Trophoblast cell (in vitro differentiated cells and primary cell): Measurements from ENCODE around the gene CUL2.

ENCODE experiments used
- DNase-seq, 2 donors: peaks; one replicate each; pipeline ENCODE4 v3.0.0-alpha.2; 2016
- H2AFZ ChIP-seq: 2 replicates; pipeline ENCODE4 v1.6.1; 2013; ENCODE audit warnings: low read length, moderate library complexity, mild to moderate bottlenecking; ENCODE audit not compliant: insufficient read depth, poor library complexity
- H2AK5ac ChIP-seq: 2 replicates; pipeline ENCODE4 v1.6.1; 2013; ENCODE audit warnings: mild to moderate bottlenecking, low read length
- H2BK120ac ChIP-seq: 2 replicates; pipeline ENCODE4 v1.6.1; 2013; ENCODE audit warnings: low read length, mild to moderate bottlenecking, moderate library complexity; ENCODE audit not compliant: insufficient read depth, poor library complexity
- H2BK12ac ChIP-seq: 2 replicates; pipeline ENCODE4 v1.6.1; 2013; ENCODE audit warnings: mild to moderate bottlenecking, low read length, moderate library complexity
- H2BK5ac ChIP-seq: 2 replicates; pipeline ENCODE4 v1.6.1; 2013; ENCODE audit warnings: low read length, low read depth, moderate library complexity, mild to moderate bottlenecking; ENCODE audit not compliant: poor library complexity
- H3K14ac ChIP-seq: 2 replicates; pipeline ENCODE4 v1.6.1; 2013; ENCODE audit warnings: mild to moderate bottlenecking, low read length
- H3K18ac ChIP-seq: 2 replicates; pipeline ENCODE4 v1.6.1; 2013; ENCODE audit warnings: mild to moderate bottlenecking, low read length
- H3K23ac ChIP-seq: 2 replicates; pipeline ENCODE4 v1.6.1; 2013; ENCODE audit warnings: low read length
- H3K27ac ChIP-seq: 2 replicates; pipeline ENCODE4 v1.5.1; 2013; ENCODE audit warnings: low read depth, mild to moderate bottlenecking, inconsistent platforms, low read length, moderate library complexity
- H3K27me3 ChIP-seq: 2 replicates; pipeline ENCODE4 v1.6.1; 2013; ENCODE audit warnings: inconsistent platforms, mild to moderate bottlenecking, low read length, moderate library complexity; ENCODE audit not compliant: insufficient read depth
- H3K36me3 ChIP-seq, 2 experiments: 1 replicate in 1 of 2; 2 replicates in 1 of 2; pipeline ENCODE4 v1.6.1; 2013; ENCODE audit warnings: low read length in 2 of 2, mild to moderate bottlenecking in 2 of 2, moderate library complexity in 1 of 2; ENCODE audit not compliant: insufficient read depth in 2 of 2, control insufficient read depth in 1 of 2
- H3K4ac ChIP-seq: 2 replicates; pipeline ENCODE4 v1.6.1; 2013; ENCODE audit warnings: low read depth, mild to moderate bottlenecking, low read length, moderate library complexity
- H3K4me1 ChIP-seq, 2 experiments: 1 replicate in 1 of 2; 2 replicates in 1 of 2; pipeline ENCODE4 v1.6.1; 2013; ENCODE audit warnings: low read length in 2 of 2, mild to moderate bottlenecking in 2 of 2, moderate library complexity in 1 of 2; ENCODE audit not compliant: insufficient read depth in 2 of 2, control insufficient read depth in 1 of 2
- H3K4me2 ChIP-seq: 2 replicates; pipeline ENCODE4 v1.6.1; 2013; ENCODE audit warnings: inconsistent platforms, mild to moderate bottlenecking, low read length, moderate library complexity
- H3K4me3 ChIP-seq: 2 replicates; pipeline ENCODE4 v1.5.1; 2013; ENCODE audit warnings: mild to moderate bottlenecking, low read depth, low read length, inconsistent platforms
- H3K79me1 ChIP-seq: one replicate; pipeline ENCODE4 v1.6.1; 2013; ENCODE audit warnings: low read length
- H3K79me2 ChIP-seq: 2 replicates; pipeline ENCODE4 v1.6.1; 2013; ENCODE audit warnings: low read length, mild to moderate bottlenecking; ENCODE audit not compliant: control insufficient read depth, insufficient read depth, poor library complexity
- H3K9ac ChIP-seq: 2 replicates; pipeline ENCODE4 v1.6.1; 2013; ENCODE audit warnings: mild to moderate bottlenecking, low read length
- H3K9me3 ChIP-seq: 2 replicates; pipeline ENCODE4 v1.6.1; 2013; ENCODE audit warnings: low read depth, mild to moderate bottlenecking, control low read depth, inconsistent platforms, low read length; ENCODE audit not compliant: insufficient read depth
- H4K12ac ChIP-seq: 2 replicates; pipeline ENCODE4 v1.6.1; 2013; ENCODE audit warnings: low read depth, mild to moderate bottlenecking, low read length, moderate library complexity
- H4K8ac ChIP-seq: 2 replicates; pipeline ENCODE4 v1.6.1; 2013; ENCODE audit warnings: low read depth, mild to moderate bottlenecking, low read length, moderate library complexity
- H4K91ac ChIP-seq: one replicate; pipeline ENCODE4 v1.6.1; 2013; ENCODE audit warnings: low read depth, mild to moderate bottlenecking, low read length, moderate library complexity
- WGBS: extraction: QIAGEN DNeasy Blood & Tissue Kit; methylation state at CpG from one replicate; pipeline ENCODE4 v1.1.7; 2013; ENCODE audit warnings: missing lambda C conversion rate; ENCODE audit not compliant: insufficient read length, insufficient coverage; ENCODE audit errors: extremely low coverage; 5-methylcytosine and 5-hydroxymethylcytosine counted together

Gene CUL2

DNA sequence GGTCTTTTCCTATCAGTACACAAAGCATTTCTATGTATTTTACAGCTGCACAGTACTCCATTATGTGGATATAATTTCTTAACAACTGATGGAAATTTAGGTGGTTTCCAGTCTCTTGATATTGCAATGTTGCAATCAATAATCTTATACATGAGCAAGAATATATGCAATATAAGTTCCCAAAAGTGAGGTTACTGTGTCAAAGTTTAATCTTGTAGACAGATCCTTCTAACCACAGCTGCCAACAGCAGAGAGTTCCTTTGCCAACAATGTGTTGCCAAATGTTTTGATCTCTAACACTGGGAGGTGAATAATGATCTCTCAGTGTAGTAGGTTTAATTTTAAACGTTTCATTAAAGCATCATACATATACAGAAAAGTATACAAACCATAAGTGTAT lies 54.5 kb downstream of the CUL2 start:
- Histone ChIP-seq H3K79me2 (no peaks in the 10 kb centered on the region), H3K4me3 (no peak overlapping the region), H3K9me3 (no peaks in the 10 kb centered on the region), H2AFZ (no peak overlapping the region), H4K8ac (no peak overlapping the region), H3K79me1 (no peaks in the 10 kb centered on the region), H2AK5ac (no peak overlapping the region), H3K14ac (no peak overlapping the region), H4K91ac (no peak overlapping the region), H2BK12ac (no peak overlapping the region), H3K27me3 (no peaks in the 10 kb centered on the region), H4K12ac (no peak overlapping the region), H3K36me3 (peaks cover 8 to 11% of the 10 kb centered on the region in 2 experiments), H3K4ac (no peak overlapping the region), H3K4me2 (no peak overlapping the region), H3K18ac (no peak overlapping the region), H3K27ac (no peak overlapping the region), H3K9ac (no peak overlapping the region), H2BK5ac (no peak overlapping the region), H3K4me1 (no peaks in the 10 kb centered on the region), H3K23ac (no peak overlapping the region), H2BK120ac (no peak overlapping the region)
- DNase-seq = peak in 1 of 2 donors; percentile 4
- WGBS = no CpG with 5 or more reads among the region's 1 CpG

DNA sequence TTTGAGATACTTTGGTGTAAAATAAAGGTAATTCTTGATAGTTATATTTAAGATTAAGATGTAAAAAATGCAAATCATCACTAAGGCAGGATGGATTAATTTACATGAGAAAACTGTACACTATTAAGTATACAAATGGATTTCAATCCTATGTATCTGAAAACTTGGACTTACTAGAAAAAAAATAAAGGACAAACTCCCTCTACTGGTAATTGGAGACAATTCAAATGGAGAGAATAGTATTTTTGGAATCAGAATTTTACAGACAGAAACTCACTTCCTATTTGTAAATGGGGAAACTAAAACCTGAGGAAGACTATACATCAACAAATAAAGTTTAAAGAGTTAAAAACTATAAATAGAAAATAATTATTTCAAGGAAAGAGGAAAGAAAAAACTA lies 62.6 kb downstream of the CUL2 start:
- H4K12ac ChIP-seq = no peak overlapping the region
- no peak overlapping the region for H3K9ac ChIP-seq
- no peaks in the 10 kb centered on the region for H3K79me1 ChIP-seq
- H2AFZ ChIP-seq = no peak overlapping the region
- H3K23ac ChIP-seq = no peak overlapping the region
- H2BK12ac ChIP-seq = no peak overlapping the region
- no peak overlapping the region for H4K8ac ChIP-seq
- H3K4ac ChIP-seq = no peak overlapping the region
- H3K79me2 ChIP-seq = no peaks in the 10 kb centered on the region
- H3K18ac ChIP-seq = no peak overlapping the region
- H3K4me1 ChIP-seq = no peaks in the 10 kb centered on the region
- H2BK5ac ChIP-seq = no peak overlapping the region
- no peak overlapping the region for H2BK120ac ChIP-seq
- peaks cover 14 to 21% of the 10 kb centered on the region in 2 experiments for H3K36me3 ChIP-seq
- peak in 1 of 2 donors; percentile 47 for DNase-seq
- H3K14ac ChIP-seq = no peak overlapping the region
- no peak overlapping the region for H2AK5ac ChIP-seq
- no peak overlapping the region for H3K4me2 ChIP-seq
- H3K27ac ChIP-seq = no peak overlapping the region
- no peaks in the 10 kb centered on the region for H3K9me3 ChIP-seq
- H4K91ac ChIP-seq = no peak overlapping the region
- no peak overlapping the region for H3K4me3 ChIP-seq
- H3K27me3 ChIP-seq = no peaks in the 10 kb centered on the region

DNA sequence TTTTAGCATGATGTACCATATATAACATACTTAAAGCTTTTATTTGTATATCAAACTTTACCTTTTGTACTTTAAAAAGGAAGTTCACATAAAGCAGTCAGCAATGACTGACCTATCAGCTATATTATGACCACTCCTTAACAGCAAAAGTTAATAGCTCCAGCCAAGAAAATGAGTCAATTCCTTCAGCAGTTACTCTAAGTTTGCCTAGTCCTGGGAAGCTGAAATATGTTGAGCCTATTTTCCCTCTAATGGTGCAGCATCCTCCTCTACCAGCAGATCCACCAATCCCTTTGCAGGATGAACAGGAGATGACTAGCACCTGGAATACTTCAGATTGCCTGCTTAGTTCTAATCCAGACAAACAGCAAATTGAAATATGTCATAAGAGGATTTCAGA lies 64.2 kb downstream of the CUL2 start:
- DNase-seq = no peak
- no peak overlapping the region for H2BK120ac ChIP-seq
- no peak overlapping the region for H2BK5ac ChIP-seq
- no peaks in the 10 kb centered on the region for H3K9me3 ChIP-seq
- H2AFZ ChIP-seq = no peak overlapping the region
- H4K8ac ChIP-seq = no peak overlapping the region
- no peak overlapping the region for H2AK5ac ChIP-seq
- no peak overlapping the region for H4K12ac ChIP-seq
- H3K27me3 ChIP-seq = no peaks in the 10 kb centered on the region
- H4K91ac ChIP-seq = no peak overlapping the region
- H3K9ac ChIP-seq = no peak overlapping the region
- no peak overlapping the region for H2BK12ac ChIP-seq
- H3K4me2 ChIP-seq = no peak overlapping the region
- no peaks in the 10 kb centered on the region for H3K4me1 ChIP-seq
- no peaks in the 10 kb centered on the region for H3K79me2 ChIP-seq
- no peak overlapping the region for H3K4me3 ChIP-seq
- H3K4ac ChIP-seq = no peak overlapping the region
- H3K79me1 ChIP-seq = no peaks in the 10 kb centered on the region
- peaks cover 17 to 21% of the 10 kb centered on the region in 2 experiments for H3K36me3 ChIP-seq
- H3K27ac ChIP-seq = no peak overlapping the region
- H3K18ac ChIP-seq = no peak overlapping the region
- no peak overlapping the region for H3K14ac ChIP-seq
- no peak overlapping the region for H3K23ac ChIP-seq

DNA sequence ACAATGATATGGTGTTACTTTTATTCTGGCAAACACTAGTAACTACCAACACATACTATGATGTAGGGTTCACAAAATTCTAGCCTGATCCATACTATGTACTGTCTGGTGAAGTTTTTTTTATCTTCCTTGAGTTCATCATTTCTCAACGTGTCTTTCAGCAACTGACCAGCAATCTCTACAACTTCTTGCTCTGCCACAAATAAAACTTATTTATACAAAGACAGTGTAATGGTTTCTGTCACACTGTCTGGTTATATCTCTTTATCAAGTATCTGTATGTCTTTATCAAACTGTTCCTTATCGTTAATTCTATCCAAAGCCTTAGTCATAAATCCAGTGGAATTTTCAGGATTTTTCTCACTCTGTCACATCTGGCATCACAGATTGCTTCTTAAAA lies 69.7 kb downstream of the CUL2 start:
- no peak overlapping the region for H3K23ac ChIP-seq
- H3K27ac ChIP-seq = no peak overlapping the region
- H3K79me1 ChIP-seq = no peaks in the 10 kb centered on the region
- no peak overlapping the region for H3K18ac ChIP-seq
- no peak overlapping the region for H2BK5ac ChIP-seq
- no peak overlapping the region for H4K91ac ChIP-seq
- no peak overlapping the region for H2AFZ ChIP-seq
- no peaks in the 10 kb centered on the region for H3K4me1 ChIP-seq
- no peak overlapping the region for H2BK12ac ChIP-seq
- H3K14ac ChIP-seq = no peak overlapping the region
- no peaks in the 10 kb centered on the region for H3K79me2 ChIP-seq
- no peak for DNase-seq
- WGBS = no CpG with 5 or more reads among the region's 2 CpGs
- H3K4ac ChIP-seq = no peak overlapping the region
- H3K9me3 ChIP-seq = no peaks in the 10 kb centered on the region
- H3K9ac ChIP-seq = no peak overlapping the region
- peaks cover 8 to 11% of the 10 kb centered on the region in 2 experiments for H3K36me3 ChIP-seq
- no peak overlapping the region for H4K12ac ChIP-seq
- H3K4me3 ChIP-seq = no peak overlapping the region
- no peak overlapping the region for H2BK120ac ChIP-seq
- H4K8ac ChIP-seq = no peak overlapping the region
- no peak overlapping the region for H3K4me2 ChIP-seq
- no peak overlapping the region for H2AK5ac ChIP-seq
- no peaks in the 10 kb centered on the region for H3K27me3 ChIP-seq
